Fibroblast of villous mesenchyme (primary cell): ENCODE measurements around the gene FHL2. TPM values are rescaled to one million over a fixed set of nuclear protein-coding genes. Genes with fewer than 3 reads are reported as not detected.

ENCODE experiments used
- DNase-seq: peaks from one replicate; pipeline ENCODE4 v3.0.0-alpha.2; 2010; ENCODE audit warnings: low read depth
- H3K4me3 ChIP-seq: 2 replicates; pipeline ENCODE4 v1.5.1; 2011; ENCODE audit warnings: low read depth, mild to moderate bottlenecking, low read length
- total RNA-seq: library from RNA; depleted of rRNA; stranded (reverse); fragments of >200 nt; gene quantifications from 2 replicates; pipeline ENCODE4 v1.2.3, GENCODE V29; 2012
- TF ChIP-seq, protein P1 (sequence below): IDR thresholded peaks from 2 replicates; pipeline ENCODE4 v1.5.1; 2012; ENCODE audit warnings: low read depth, mild to moderate bottlenecking, low read length; ENCODE audit not compliant: insufficient read depth

FHL2 gene
- total RNA-seq, 1 donor, result 343 TPM

DNA sequence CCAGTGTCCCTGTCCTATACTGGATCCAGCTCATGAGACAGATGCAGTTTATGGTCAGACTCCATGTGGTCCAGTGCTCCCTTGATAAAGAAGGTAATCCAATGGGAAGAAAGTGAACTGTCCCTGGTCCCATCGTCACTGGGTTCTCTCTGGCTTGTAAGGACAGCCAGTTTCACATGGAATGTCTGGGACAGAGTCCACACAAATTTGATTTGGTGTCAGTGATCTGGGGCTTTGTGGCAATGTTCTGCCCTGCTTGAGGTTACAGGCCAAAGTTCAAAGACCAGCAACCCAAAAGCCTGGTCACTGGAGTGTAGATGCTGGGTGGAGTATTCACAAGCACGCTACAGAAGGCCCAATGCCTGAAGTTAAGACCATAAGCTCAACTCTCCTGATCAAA, 22.2 kb upstream of the FHL2 start:
- TF ChIP-seq, protein P1, sequence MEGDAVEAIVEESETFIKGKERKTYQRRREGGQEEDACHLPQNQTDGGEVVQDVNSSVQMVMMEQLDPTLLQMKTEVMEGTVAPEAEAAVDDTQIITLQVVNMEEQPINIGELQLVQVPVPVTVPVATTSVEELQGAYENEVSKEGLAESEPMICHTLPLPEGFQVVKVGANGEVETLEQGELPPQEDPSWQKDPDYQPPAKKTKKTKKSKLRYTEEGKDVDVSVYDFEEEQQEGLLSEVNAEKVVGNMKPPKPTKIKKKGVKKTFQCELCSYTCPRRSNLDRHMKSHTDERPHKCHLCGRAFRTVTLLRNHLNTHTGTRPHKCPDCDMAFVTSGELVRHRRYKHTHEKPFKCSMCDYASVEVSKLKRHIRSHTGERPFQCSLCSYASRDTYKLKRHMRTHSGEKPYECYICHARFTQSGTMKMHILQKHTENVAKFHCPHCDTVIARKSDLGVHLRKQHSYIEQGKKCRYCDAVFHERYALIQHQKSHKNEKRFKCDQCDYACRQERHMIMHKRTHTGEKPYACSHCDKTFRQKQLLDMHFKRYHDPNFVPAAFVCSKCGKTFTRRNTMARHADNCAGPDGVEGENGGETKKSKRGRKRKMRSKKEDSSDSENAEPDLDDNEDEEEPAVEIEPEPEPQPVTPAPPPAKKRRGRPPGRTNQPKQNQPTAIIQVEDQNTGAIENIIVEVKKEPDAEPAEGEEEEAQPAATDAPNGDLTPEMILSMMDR, result no peak

DNA sequence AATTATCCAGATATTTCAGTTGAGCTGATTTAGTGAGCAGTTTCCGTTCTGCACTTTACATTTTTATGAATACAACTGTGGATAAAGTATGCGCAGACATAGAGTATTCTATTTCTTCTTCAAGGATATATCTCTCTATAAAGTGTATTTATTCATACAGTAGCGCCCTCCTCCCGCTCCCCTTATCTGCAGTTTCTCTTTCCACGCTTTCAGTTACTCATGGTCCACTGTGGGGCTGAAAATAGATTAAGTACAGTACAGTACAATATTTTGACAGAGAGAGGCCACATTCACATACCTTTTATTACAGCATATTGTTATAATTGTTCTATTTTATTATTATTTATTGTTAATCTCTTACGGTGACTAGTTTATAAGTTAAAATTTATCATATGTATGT, 19.7 kb upstream of the FHL2 start:
- DNase-seq, result no peak
- TF ChIP-seq, protein P1, result no peak
- H3K4me3 ChIP-seq, result no peak overlapping the region

More for the DNA sequence above, 22.2 kb upstream of the FHL2 start:
- H3K4me3 ChIP-seq, result no peak overlapping the region
- no peak for DNase-seq

DNA sequence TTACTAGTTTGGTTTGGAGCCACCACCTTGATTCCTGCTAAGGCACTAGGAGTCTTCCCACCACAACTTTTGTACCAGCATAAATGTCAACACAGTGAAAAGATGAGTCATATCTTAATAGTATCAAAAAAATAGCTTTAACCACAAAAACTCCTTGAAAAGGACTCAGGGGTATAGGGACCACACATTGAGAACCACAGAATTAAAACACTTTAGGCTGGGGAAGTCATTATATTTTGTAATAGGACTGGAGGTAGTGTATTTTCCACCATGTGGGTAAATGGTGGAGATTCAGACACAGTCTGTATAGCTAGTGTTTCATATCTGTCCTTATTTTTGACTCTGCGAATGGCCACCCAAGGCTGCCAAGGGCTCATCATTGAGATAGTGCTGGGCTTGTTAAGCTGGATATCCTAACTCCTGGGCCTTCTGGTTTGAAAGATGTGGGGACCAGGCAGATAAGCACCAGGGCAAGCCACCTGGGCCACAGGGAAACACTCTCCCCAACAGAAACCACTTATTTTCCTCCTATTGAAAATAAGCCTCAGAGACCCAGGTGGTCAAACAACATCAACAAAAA, 19.1 kb upstream of the FHL2 start:
- TF ChIP-seq, protein P1, result no peak
- H3K4me3 ChIP-seq, result no peak overlapping the region
- DNase-seq, result peak; percentile 75

DNA sequence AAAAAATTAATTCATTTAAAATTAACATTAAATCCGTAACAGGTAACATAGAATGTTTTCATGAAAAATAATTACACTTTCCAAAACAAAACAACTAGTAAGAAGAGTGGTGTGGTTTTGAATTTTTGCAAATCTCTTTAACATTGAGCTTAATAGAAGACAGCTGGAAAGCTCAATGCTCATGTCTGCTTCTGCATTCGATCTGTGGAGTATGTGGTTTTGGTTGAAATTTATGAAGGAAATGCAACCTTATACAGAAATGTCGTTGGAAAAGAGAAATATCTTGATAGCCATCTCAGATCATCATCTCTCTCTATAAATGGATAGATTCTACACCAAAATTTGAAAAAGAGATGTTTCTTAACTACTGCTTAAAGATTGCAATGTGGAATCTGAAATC, 17.3 kb upstream of the FHL2 start:
- TF ChIP-seq, protein P1, result no peak
- no peak for DNase-seq
- no peak overlapping the region for H3K4me3 ChIP-seq

- no peak for DNase-seq
- TF ChIP-seq, protein P1, result no peak
- no peak overlapping the region for H3K4me3 ChIP-seq
These were observed 16.2 kb upstream of the FHL2 start for GRCh38 chr2:105415007-105415406.

- TF ChIP-seq, protein P1, result no peak
- DNase-seq, result no peak
These were observed 14.4 kb upstream of the FHL2 start for GRCh38 chr2:105413206-105413605.

DNA sequence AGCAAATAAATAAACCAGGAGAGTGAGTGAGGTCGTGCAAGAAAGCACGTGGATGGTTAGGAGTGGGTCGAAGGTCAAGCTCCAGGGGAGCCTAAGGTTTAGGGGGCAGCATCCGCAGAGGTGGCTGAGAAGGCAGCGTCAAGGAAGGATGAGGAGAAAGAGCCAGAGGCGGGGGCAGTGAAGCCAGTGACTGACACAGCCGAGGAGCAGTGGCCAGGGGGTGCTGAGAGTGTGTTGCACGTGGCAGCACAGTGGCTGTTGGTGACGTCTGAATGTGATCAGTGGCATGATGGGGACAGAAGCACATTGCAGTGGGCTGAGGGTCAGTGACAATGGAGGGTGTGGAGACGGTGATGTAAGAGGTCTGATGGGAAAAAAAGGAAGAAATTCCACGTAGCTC, 13.7 kb upstream of the FHL2 start:
- TF ChIP-seq, protein P1, result no peak

More at GRCh38 chr2:105413206-105413605, 14.4 kb upstream of the FHL2 start:
- H3K4me3 ChIP-seq, result no peak overlapping the region

More for the DNA sequence above, 13.7 kb upstream of the FHL2 start:
- no peak for DNase-seq
- no peak overlapping the region for H3K4me3 ChIP-seq
